Activated T-helper 1 cell treated with anti-CD3 and anti-CD28 coated beads, Interleukin-12 subunit alpha, Interleukin-12 subunit beta, Interleukin-2, Interleukin-4 antibody, amounts not matched to agents 30 ng/mL and 10 ng/mL and 1 ng/mL, durations not matched to agents 14 hours and 24 hours and 36 hours (primary cell): ENCODE data around the gene CABLES2. TPM values are rescaled to one million over a fixed set of nuclear protein-coding genes. Genes with fewer than 3 reads are reported as not detected.

Source experiments
- DNase-seq: peaks from one replicate; pipeline ENCODE4 v3.0.0; 2021; ENCODE audit warnings: low spot score
- H3K27ac Mint-ChIP-seq: one replicate; pipeline ENCODE4 v1.8.0; 2021; ENCODE audit warnings: mild to moderate bottlenecking, mixed read lengths
- H3K27me3 Mint-ChIP-seq: one replicate; pipeline ENCODE4 v1.8.0; 2022; ENCODE audit warnings: mild to moderate bottlenecking, moderate library complexity, mixed read lengths; ENCODE audit not compliant: insufficient read depth
- H3K36me3 Mint-ChIP-seq: one replicate; pipeline ENCODE4 v1.8.0; 2021; ENCODE audit warnings: low read depth, mixed read lengths
- H3K4me1 Mint-ChIP-seq: one replicate; pipeline ENCODE4 v1.8.0; 2021; ENCODE audit warnings: low read depth, mixed read lengths
- H3K4me3 Mint-ChIP-seq: one replicate; pipeline ENCODE4 v1.8.0; 2021; ENCODE audit warnings: mild to moderate bottlenecking, moderate library complexity, mixed read lengths
- H3K9me3 Mint-ChIP-seq: one replicate; pipeline ENCODE4 v1.8.0; 2021; ENCODE audit warnings: mixed read lengths
- intact Hi-C: fragments of 100-400 bp; cut with micrococcal nuclease; formaldehyde crosslinking; loops from one replicate; pipeline ENCODE4 v1.15.1; 2024
- total RNA-seq: library from RNA; stranded (reverse); gene quantifications from 2 replicates; pipeline ENCODE4 v1.2.3, GENCODE V29; 2022

Gene CABLES2
- total RNA-seq, 1 donor from 2014 or later: 12.9 TPM

DNA sequence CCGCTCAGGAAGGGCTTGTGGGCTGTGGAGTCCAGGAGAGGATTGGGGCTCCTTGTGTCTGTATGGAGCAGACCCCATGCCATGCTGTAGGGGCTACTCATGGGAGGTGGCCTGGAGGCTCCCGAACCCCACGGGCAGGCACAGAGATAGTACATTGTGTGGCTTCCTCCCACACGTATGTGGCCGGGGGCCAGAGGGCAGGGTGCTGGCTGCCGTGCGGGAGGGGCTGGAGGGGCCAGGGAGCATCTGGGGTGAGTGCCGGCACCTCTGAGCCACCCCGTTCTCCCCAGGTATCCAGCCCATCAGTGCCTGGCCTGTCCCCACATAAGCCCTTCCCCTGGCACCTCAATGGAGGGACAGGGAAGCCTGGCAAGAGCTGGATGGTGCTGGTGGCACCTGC lies 12.7 kb upstream of the CABLES2 start:
- DNase-seq: no peak
- no peak overlapping the region for H3K4me3 Mint-ChIP-seq
- H3K4me1 Mint-ChIP-seq: no peaks in the 10 kb centered on the region
- H3K9me3 Mint-ChIP-seq: no peaks in the 10 kb centered on the region
- intact Hi-C loops: no loop called here
- no peak overlapping the region for H3K27ac Mint-ChIP-seq
- H3K27me3 Mint-ChIP-seq: no peaks in the 10 kb centered on the region
- no peaks in the 10 kb centered on the region for H3K36me3 Mint-ChIP-seq

DNA sequence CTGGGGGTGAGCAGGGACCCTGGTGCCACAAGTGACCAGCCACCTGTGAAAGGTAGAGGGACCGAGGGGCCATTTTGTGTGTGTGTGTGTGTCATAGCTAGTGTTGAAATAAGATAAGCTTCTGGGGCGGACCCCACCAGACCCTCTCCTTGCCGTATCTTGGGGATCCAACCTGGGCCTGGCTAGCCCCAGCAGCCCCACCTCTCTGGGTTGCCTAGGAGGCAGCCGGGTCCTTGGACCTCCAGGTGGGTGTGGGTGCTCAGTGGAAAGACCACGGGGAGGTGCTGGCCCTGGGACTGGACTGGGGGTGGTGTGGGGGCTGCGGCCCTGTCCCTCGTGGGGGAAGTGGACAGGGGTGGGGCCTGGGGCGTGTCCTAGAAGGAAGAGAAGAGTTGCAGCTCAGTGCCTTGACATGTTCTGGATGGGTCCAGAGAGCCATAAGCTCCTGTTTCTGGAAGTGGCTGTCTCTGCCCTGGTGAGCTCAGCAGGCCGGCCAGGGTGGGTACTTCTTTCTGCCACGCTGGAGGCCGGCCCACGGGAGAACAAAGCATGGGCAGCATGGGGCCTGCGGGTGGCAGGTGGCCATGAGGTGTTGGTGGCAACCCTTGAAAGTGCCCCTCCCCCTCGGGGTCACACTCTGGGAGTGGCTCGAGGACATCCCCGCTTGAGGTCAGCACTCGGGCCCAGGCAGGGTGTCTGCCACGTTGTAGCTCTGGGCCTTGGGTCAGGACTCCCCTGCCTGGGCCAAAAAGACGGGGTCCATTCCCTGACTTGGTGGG lies 11.8 kb upstream of the CABLES2 start:
- Mint-ChIP-seq H3K27ac (no peak overlapping the region), H3K27me3 (no peaks in the 10 kb centered on the region), H3K4me1 (no peaks in the 10 kb centered on the region)

DNA sequence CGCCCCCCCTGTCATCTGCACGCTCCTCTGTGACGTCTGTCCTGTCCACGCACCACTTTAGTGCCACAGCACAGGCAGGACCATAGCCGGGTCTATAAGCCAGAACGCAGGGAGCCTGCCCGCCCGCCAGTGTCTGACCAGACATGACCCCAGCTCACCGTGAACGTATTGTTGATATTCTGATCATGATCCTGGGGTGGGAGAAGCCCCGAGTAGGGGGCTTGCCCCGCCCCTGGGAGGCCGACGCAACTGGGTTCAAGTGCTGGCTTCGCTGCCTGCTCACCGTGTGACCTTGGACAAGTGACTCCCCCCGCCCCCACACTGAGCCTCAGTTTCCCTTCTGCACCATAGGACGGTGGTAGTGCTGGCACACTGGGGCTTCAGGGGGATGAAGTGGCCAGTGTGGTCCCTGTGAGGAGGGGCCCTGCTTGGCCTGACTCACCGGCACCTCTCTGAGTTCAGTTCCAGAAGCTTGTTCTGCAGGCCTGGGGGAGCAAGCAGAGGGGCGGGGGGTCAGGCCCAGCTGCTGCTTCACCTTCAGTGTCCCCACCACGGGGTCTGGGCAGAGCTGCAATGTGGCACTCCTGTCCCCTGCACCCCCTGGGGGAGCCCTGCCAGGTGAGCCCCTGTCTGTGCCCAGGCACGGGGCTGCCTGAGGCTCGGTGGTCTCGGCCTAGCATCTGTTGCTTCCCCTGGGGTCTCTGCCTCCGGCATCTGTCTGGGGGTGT lies 11.1 kb upstream of the CABLES2 start:
- H3K9me3 Mint-ChIP-seq: no peaks in the 10 kb centered on the region
- H3K27me3 Mint-ChIP-seq: no peaks in the 10 kb centered on the region
- no peak for DNase-seq
- no peak overlapping the region for H3K27ac Mint-ChIP-seq
- H3K36me3 Mint-ChIP-seq: no peaks in the 10 kb centered on the region
- H3K4me1 Mint-ChIP-seq: no peaks in the 10 kb centered on the region
- no peak overlapping the region for H3K4me3 Mint-ChIP-seq
- intact Hi-C loops: no loop called here

More for the DNA sequence above, 11.8 kb upstream of the CABLES2 start:
- Mint-ChIP-seq H3K4me3 (no peak overlapping the region), H3K9me3 (no peaks in the 10 kb centered on the region), H3K36me3 (no peaks in the 10 kb centered on the region)
- intact Hi-C loops: no loop called here
- no peak for DNase-seq

DNA sequence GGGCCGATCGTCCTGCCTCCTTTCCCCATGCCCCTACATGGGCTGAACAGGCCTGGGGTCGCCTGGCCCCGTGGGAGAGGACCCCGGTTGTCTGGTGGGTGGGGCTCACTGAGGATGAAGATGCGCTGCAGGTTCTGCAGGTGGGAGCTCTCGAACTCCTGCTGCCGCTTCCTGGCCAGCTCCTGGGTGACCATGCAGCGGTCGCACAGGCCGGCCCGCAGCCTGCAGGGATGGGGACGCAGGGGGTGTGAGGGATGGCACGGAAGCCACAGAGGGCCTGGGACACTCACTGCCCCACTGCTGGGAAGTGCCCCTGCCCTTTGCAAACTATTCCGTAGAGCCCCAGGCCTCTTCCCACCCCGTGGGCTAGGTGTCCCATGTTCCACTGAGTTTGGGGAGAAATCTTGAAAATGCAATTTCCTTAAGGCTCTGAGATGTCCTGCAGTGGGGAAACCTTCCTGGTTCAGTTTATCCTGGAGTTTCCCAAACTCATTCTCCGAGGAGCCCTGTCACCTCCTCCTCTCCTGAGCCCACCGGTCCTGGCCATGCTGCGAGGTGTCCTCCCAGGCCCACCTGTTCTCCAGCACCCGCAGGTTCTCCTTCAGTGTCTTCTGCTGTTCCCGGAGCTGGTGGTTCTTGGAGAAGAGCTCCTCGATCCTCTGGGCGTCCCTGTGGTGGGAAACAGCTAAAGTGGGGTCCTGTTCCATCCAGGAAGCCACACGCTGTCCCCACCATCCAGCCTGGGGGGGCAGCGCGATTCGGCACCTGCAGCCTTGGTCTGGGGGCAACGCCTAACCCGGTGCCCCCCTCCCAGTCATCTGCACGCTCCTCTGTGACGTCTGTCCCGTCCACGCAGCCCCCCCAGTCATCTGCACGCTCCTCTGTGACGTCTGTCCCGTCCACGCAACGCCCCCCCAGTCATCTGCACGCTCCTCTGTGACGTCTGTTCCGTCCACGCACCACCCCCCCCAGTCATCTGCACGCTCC lies 9.9 kb upstream of the CABLES2 start:
- H3K36me3 Mint-ChIP-seq: no peaks in the 10 kb centered on the region
- H3K27me3 Mint-ChIP-seq: no peaks in the 10 kb centered on the region
- DNase-seq: no peak
- no peaks in the 10 kb centered on the region for H3K4me1 Mint-ChIP-seq
- H3K4me3 Mint-ChIP-seq: no peak overlapping the region
- no peak overlapping the region for H3K27ac Mint-ChIP-seq
- intact Hi-C loops: no loop called here
- H3K9me3 Mint-ChIP-seq: no peaks in the 10 kb centered on the region

DNA sequence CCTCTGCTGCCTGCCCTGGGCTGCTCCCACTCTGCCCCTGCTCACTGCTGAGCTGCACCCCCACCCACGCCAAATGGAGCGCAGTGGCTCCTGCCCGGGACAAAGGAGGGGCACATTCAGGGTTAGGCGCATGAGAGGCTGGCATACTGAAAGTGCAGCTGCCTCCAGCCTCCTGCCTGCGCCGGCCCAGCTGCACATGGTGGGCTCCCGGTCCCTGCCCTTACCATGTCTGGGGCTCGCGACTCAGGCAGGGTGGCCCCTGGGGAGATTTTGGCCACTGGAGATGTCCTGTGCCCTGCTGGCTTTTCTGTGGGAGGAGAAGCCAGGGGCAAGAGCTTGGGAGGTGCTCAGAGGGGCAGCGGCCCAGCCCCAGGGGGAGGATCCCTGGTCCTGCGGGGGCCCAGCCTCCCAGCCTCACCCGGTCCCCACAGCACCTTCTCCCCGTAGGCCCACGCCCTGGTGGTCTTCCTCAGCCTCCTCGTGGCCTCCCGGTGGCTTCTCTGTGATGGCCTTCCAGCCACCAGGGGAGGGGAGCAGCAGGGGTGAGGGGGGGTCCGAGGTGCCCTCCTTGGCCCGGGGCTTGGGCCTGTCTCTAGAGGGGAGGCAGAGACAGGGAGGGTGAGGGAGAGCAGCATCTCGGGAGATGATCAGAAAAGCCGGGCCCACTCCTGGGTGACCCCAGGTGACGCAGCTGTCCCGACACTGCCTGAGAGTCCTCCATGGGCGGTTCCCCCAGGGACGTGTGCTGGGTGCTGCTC lies 8.4 kb upstream of the CABLES2 start:
- no peaks in the 10 kb centered on the region for H3K36me3 Mint-ChIP-seq
- H3K4me3 Mint-ChIP-seq: no peak overlapping the region
- no peak overlapping the region for H3K27ac Mint-ChIP-seq
- DNase-seq: no peak
- no peaks in the 10 kb centered on the region for H3K27me3 Mint-ChIP-seq
- no peaks in the 10 kb centered on the region for H3K4me1 Mint-ChIP-seq
- no peaks in the 10 kb centered on the region for H3K9me3 Mint-ChIP-seq
- intact Hi-C loops: no loop called here

DNA sequence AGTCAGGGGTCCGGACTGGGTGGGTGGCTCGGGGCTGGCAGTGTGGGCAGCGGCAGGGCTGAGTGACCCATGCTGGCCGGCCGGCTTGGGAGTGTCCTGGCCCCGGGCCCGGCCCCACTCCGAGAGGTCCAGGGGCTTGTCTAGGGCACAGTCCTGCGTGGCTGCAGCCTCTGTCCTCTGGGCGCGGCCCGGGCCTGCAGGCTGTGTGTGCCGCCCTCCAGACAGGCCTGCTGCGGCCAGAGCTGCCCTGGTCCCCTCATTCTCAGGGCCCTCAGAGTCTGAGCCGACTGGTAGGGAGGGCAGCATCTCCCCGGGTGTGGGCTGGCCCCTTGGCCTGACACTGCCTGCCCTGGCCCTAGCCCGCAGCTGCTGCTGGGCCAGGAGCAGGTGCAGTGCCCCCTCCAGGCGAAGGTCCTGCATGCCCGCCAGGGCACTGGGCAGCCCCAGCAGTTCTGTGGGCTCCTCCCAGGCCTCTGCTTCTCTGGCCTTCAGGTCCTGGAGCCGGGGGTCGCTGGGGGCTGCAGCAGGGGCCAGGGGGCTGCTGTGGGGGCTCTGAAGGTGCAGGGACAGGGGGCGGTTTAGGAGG lies 6.9 kb upstream of the CABLES2 start:
- intact Hi-C loops: no loop called here
- Mint-ChIP-seq H3K36me3 (no peaks in the 10 kb centered on the region), H3K27me3 (no peaks in the 10 kb centered on the region), H3K4me3 (no peak overlapping the region), H3K9me3 (no peaks in the 10 kb centered on the region), H3K4me1 (no peaks in the 10 kb centered on the region), H3K27ac (no peak overlapping the region)
- no peak for DNase-seq

DNA sequence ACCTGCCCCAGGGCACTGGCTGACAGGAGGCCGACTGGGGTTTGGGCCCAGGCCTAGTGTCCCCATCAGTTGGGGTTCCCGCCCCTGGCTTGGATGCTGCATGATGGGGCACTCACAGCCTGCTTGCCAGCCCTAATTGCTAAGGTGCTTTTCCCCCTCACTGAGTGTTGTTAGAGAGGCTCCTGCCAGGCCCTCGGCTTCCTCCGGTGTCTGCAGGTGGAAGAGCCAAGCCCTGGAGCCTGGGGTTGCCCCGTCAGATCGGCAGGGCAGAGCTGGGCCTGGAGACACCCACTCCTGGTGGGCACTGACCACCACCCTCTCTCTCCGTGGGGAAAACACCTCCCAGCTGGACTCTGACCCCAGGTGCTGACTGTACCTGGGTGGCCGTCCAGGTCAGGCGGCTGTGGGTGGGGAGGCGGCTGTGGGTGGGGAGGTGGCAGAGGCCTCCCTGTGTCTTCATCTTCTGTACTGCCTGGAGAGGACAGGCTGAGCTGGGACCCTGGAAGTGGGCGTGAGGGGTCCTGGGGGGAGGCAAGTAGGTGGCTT lies 6.0 kb upstream of the CABLES2 start:
- Mint-ChIP-seq H3K9me3 (no peaks in the 10 kb centered on the region), H3K27me3 (no peaks in the 10 kb centered on the region), H3K36me3 (no peaks in the 10 kb centered on the region), H3K4me1 (no peaks in the 10 kb centered on the region), H3K27ac (no peak overlapping the region), H3K4me3 (no peak overlapping the region)
- intact Hi-C loops: no loop called here
- no peak for DNase-seq

DNA sequence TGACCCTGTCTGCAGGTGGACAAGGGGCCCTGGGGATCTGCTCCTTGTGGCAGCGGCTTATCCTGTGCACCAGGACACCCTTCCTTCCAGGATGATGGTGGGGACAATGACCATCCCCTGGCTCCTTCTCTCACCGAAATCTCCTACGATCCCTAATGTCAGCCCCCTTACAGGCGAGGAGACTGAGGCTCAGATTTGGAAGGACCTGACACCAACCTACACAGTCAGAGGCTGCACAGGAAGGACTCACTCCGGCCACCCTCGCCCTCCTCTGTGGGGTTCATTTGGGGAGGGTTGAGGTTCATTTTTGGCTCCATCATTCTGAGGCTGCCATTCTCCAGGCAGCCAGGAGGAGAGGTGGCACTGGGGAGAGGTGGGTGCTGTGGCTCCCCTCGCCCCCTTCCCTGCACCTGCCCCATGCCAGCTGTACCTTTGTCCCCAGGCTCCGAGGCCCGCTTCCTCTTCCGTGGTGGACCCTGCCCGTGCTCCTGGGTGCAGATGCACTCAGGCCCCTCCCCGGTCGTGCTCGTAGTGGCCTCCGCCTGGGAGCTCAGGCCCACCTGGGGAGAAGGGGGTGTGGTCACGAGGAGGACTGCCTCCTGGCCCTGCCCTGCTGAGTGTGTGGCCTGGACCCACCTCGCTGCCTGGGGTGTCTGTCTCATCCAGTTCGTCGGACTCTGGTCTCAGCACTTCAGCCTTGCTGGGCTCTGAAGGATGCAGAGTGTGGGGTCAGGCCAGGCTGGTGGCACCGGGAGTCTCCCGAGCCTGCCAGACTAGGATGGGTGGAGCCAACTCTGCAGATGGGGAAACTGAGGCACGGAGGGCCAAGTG lies 5.3 kb upstream of the CABLES2 start:
- Mint-ChIP-seq H3K9me3 (no peaks in the 10 kb centered on the region), H3K4me3 (no peak overlapping the region), H3K27ac (no peak overlapping the region), H3K27me3 (no peaks in the 10 kb centered on the region), H3K4me1 (no peaks in the 10 kb centered on the region), H3K36me3 (no peaks in the 10 kb centered on the region)
- DNase-seq: no peak
- intact Hi-C loops: no loop called here

DNA sequence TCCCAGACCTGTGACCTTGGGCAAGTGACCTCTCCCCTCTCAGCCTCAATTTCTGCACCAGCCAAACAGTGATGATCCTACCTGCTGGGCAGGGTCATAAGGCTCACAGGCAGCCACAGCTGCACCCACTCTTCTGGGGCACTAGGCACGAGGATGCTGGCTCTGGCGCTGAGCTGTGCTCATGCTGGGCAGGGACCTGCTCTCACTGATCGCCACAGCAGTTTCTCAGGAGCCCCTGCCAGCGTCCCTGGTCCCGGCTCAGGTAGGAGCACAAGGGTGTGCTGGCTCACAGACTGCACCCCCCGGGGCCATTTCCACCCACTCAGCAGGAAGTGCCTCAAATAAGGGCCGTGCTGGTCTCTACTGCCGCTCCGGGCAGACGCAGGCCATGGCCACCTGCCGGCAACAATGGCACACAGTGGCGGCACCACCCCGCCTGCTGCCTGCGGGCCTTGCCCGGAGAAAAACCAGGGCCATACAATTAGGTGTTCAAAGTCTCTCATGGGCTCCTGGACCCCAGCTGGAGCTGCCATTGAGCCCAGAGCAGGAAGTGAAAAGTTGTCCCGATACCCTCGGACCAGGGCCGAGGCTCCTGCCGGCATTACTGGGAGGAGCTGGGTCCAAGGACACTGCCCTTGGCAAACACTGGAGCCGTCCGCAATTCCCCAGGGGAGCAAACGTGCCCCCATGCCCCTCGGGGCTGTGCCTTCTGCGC lies 4.6 kb upstream of the CABLES2 start:
- intact Hi-C loops: no loop called here
- H3K4me1 Mint-ChIP-seq: no peaks in the 10 kb centered on the region
- no peaks in the 10 kb centered on the region for H3K36me3 Mint-ChIP-seq
- DNase-seq: no peak
- H3K4me3 Mint-ChIP-seq: no peak overlapping the region
- H3K27me3 Mint-ChIP-seq: no peaks in the 10 kb centered on the region
- no peak overlapping the region for H3K27ac Mint-ChIP-seq
- H3K9me3 Mint-ChIP-seq: no peaks in the 10 kb centered on the region

DNA sequence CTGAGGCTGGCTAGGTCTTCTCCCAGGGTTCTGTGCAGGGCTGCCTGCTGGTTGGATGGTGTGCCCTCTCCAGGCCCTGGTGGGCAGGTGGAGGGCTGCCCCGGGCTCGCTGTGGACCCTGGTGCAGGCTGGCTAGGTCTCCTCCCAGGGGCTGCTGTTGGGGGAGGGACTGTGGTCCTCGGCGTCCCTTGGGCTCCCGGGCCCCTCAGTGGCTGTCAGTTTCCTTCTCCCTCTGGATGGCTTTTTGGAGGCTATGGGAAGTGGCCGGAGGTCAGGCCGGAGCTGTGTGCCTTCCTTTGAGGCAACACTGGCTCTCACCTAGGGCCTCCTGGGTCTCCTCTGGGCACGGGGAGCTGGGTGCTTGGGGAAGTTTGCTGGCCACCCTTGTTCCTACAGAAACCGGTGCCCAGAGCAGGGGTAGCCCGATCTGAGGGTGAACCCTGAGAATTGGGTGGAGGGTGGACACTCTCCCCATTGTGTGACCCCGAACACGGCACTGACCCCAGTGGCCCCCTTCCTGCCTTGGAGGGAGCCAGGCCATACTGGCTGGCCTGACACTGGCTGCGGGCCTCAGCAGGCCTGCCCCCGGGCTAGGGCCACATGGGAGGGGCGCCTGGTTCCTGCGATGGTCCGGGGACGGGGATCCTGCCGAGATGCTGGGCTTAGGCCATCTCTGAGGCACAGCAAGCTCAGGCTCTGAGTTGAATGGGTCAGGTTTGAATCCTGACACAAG lies 3.8 kb upstream of the CABLES2 start:
- H3K4me3 Mint-ChIP-seq: no peak overlapping the region
- H3K4me1 Mint-ChIP-seq: peaks cover 4% of the 10 kb centered on the region
- intact Hi-C loops: no loop called here
- H3K36me3 Mint-ChIP-seq: no peaks in the 10 kb centered on the region
- H3K9me3 Mint-ChIP-seq: no peaks in the 10 kb centered on the region
- H3K27ac Mint-ChIP-seq: no peak overlapping the region
- DNase-seq: no peak
- no peaks in the 10 kb centered on the region for H3K27me3 Mint-ChIP-seq
